Stimulated activated CD8-positive, alpha-beta memory T cell treated with anti-CD3 and anti-CD28 coated beads, Interleukin-15, amount 100 ng/mL, for 4 hours (primary cell): ENCODE data around the gene C1orf116.

ENCODE experiments used
- DNase-seq, 2 donors: peaks; one replicate each; pipeline ENCODE4 v3.0.0-alpha.2; 2020; ENCODE audit warnings: low read depth in 2 of 2

Gene C1orf116

GRCh38 chr1:207032528-207033017 is at the start of gene C1orf116:
Gene C1orf116 (minus strand): TSS chr1:207032756. CDS start chr1:207027598, 5,158 bp downstream.
- no peak for DNase-seq

- no peak for DNase-seq
Measured at GRCh38 chr1:207081806-207082205, 49.2 kb upstream of the C1orf116 start.

- no peak for DNase-seq
Measured at GRCh38 chr1:207081088-207081487, 48.5 kb upstream of the C1orf116 start.

DNA sequence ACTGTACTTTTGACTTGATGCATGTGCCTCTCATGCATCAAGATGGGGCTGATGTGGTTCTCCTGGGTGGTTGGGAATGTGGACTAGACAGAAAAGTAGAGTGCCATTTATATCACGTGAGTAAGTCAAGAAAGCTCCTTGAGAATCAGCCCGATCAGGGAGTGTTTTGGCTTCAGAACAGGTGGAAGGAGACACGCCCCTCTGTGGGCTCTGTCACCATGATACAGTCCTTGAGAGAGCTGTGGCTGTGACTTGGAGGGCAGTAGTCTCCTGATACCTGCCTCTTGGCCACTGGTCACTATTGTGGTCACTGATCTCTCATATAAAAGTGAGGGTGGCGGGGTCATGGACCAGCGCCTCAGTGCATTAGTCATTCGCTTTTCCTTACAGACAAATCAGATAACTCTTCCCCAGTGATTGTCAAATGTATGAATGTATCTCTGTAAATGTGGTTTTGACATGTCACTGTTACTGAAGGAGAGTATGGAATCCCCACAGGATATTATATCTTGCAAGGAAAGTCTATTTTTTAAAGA is 47.2 kb upstream of the C1orf116 start:
- no peak for DNase-seq

GRCh38 chr1:207078578-207079132 is 46.1 kb upstream of the C1orf116 start:
- no peak for DNase-seq

- DNase-seq = peak in 1 of 2 donors; percentile 29
Measured at GRCh38 chr1:207077470-207078377, 45.2 kb upstream of the C1orf116 start.

DNA sequence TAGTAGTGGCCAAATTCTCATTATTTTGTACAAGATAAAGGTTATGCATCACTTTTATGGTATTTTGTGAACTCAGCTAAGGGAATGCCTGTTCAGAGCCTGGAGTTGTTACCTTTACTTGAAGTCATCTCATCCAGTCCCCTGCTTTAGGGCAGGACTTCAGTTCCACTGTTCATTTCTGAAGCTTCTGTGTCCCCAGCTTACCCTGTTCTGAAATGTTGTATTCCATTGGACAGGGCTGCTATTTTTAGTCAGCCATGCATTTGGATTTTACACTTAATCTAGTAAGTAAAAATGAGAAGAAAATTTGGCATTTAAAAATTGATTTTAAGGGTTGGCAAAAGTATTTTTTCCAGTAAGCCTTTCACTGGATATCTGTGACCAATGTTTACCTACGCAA is 44.5 kb upstream of the C1orf116 start:
- DNase-seq = no peak

DNA sequence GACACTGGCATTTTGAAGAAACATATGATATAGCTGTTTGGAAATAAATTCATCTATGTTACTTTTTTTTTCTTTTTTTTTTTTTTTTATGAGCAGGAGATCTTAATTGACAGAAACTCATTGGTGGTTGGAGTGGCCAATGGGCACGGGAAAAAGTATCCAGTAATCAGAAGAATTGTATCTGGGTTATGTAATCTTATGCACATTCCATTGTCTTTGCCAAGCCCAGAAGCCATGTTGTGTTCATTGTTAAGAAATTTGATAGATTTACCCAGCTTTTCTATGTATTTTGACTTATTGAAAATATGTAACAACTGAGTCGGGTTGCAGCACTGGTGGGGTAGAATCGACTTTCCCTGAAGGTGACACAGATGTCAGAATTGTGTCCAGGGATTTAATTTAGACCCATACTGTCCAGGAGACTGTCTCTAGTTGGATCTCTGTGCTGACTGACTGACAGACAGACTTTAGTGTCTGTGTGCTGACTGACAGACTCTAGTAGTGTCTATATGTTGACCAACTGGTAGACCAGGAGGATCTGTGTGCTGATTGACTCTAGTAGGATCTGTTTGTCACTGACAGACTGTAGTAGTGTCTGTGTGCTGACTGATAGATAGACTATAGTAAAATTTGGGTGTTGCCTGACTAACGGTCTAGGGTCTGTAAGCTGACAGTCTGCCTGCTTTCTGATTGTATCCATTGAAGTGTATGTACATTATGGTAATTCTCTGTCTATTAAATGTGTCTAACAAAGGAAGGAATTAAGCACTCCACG is 43.8 kb upstream of the C1orf116 start:
- no peak for DNase-seq

GRCh38 chr1:207073906-207074820 is 41.6 kb upstream of the C1orf116 start:
- no peak for DNase-seq

GRCh38 chr1:207072233-207072632 is 39.7 kb upstream of the C1orf116 start:
- DNase-seq = no peak

GRCh38 chr1:207071426-207071825 is 38.9 kb upstream of the C1orf116 start:
- no peak for DNase-seq

- DNase-seq = no peak
Measured at GRCh38 chr1:207070811-207071210, 38.3 kb upstream of the C1orf116 start.

- DNase-seq = no peak
Measured at GRCh38 chr1:207069858-207070506, 37.4 kb upstream of the C1orf116 start.

DNA sequence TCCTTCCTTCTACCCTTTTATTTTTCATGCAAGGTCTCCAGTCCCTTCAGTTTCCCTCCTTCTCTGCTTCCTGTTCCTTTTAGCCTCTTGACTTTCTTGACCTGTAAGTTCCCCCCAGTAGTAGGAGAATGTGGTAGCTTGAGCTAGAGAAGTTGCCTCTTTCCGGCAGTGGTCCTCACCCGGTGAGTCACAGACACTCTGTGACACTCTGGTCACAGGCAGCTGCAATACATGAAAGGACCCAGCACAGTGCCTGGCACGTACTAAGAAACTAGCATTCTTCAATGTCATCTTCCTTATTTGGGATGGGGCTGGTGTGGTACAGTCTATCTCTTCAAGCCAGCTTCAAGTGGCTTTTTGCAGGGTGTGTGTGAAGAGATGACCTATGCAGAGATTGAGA is 36.5 kb upstream of the C1orf116 start:
- DNase-seq = no peak

- no peak for DNase-seq
Measured at GRCh38 chr1:207067665-207068064, 35.1 kb upstream of the C1orf116 start.

- DNase-seq = no peak
Measured at GRCh38 chr1:207067185-207067584, 34.6 kb upstream of the C1orf116 start.

DNA sequence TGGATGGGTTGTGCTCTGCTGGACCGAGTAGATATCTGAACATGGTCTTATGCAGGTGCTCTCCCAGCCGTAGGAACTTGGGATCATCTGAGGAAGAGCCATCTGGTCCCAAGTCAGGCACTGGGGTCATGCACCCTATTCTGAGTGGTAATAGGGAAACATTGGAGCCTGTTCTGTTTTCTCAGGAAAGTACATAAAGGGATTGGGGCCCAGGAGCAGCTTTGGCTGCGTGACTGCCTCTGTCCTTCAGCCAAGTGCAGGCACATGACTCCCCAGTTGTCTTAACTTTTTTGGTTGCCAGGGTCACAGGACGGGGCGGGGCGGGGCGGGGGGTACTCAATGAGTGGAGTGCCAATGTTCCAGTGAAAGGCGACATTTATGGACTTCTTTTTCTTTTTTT is 32.0 kb upstream of the C1orf116 start:
- no peak for DNase-seq

- no peak for DNase-seq
Measured at GRCh38 chr1:207063014-207063413, 30.5 kb upstream of the C1orf116 start.

- no peak for DNase-seq
Measured at GRCh38 chr1:207062058-207062457, 29.5 kb upstream of the C1orf116 start.

GRCh38 chr1:207060596-207060995 is 28.0 kb upstream of the C1orf116 start:
- DNase-seq = no peak
